B cell (primary cell): ENCODE measurements around the gene GTF2H2C.

ENCODE experiments used
- CTCF ChIP-seq: fragments of 200-600 bp; IDR thresholded peaks from one replicate; pipeline ENCODE4 v1.8.0; 2022; ENCODE audit warnings: antibody characterized with exemption, mild to moderate bottlenecking
- EZH2 ChIP-seq: IDR thresholded peaks from 2 replicates; pipeline ENCODE4 v1.6.1; 2012; ENCODE audit warnings: borderline replicate concordance, low read depth, mild to moderate bottlenecking, moderate library complexity, low read length; ENCODE audit not compliant: insufficient read depth, poor library complexity, severe bottlenecking

GRCh38 chr5:69531406-69531801 lies 28.6 kb upstream of the GTF2H2C start:
- TF ChIP-seq EZH2 = no peak
- TF ChIP-seq CTCF = no peak
